ENCODE data around the gene MTF2. TPM values are rescaled to one million over a fixed set of nuclear protein-coding genes. Genes with fewer than 3 reads are reported as not detected.

Gene MTF2
- total and polyA plus RNA-seq, 4 experiments from 2014 or later: 46.5 to 74.0 (median 57.9) TPM

- H3K27me3 Mint-ChIP-seq: peaks cover 8 to 12% of the 10 kb centered on the region in 2 donors
- no peaks in the 10 kb centered on the region for H3K36me3 Mint-ChIP-seq
- intact Hi-C loops (cut with micrococcal nuclease): no loop called here
- no peak overlapping the region for H3K4me3 Mint-ChIP-seq
- CTCF ChIA-PET (ENCODE audit: partially characterized antibody): interaction anchor here (0.8 to 15.5 kb wide), 4 partner anchors 13 to 97 kb away, joined by 3 to 274 read pairs (median 4); no protein-coding TSS in a partner anchor
- no peaks in the 10 kb centered on the region for H3K4me1 ChIP-seq (ENCODE audit: insufficient read depth, low read length)
- no peaks in the 10 kb centered on the region for H3K9me3 ChIP-seq (ENCODE audit: control insufficient read depth in 1 of 2, low read length in 2 of 2)
- POLR2A ChIA-PET (ENCODE audit: partially characterized antibody): interaction anchor here (1.5 kb wide), 1 partner anchor 26 kb away, joined by 3 read pairs; no protein-coding TSS in a partner anchor
- no peaks in the 10 kb centered on the region for H3K4me1 Mint-ChIP-seq
- H3K9me3 Mint-ChIP-seq: peaks cover 0 to 2% (median 0%) of the 10 kb centered on the region in 8 donors
- no peak overlapping the region for H3K4me3 ChIP-seq (ENCODE audit: low read length in 2 of 2)
- no peak overlapping the region for H3K27ac ChIP-seq (ENCODE audit: low read depth, low read length)
- peak in 1 of 5 donors; percentile 18 for DNase-seq
- no peaks in the 10 kb centered on the region for H3K27me3 ChIP-seq (ENCODE audit: insufficient read depth, low read length)
- no peak overlapping the region for H3K27ac Mint-ChIP-seq
- no peaks in the 10 kb centered on the region for H3K36me3 ChIP-seq (ENCODE audit: insufficient read depth, low read length)
Observed at GRCh38 chr1:93056214-93056613, 22.9 kb upstream of the MTF2 start.

GRCh38 chr1:93056649-93057048, 22.4 kb upstream of the MTF2 start:
- H3K27me3 Mint-ChIP-seq: peaks cover 8 to 12% of the 10 kb centered on the region in 2 donors
- intact Hi-C loops (cut with micrococcal nuclease): no loop called here
- POLR2A ChIA-PET (ENCODE audit: partially characterized antibody): interaction anchor here (1.5 kb wide), 1 partner anchor 27 kb away, joined by 3 read pairs; no protein-coding TSS in a partner anchor
- Histone ChIP-seq H3K9me3 (ENCODE audit: control insufficient read depth in 1 of 2, low read length in 2 of 2) (no peaks in the 10 kb centered on the region), H3K27me3 (ENCODE audit: insufficient read depth, low read length) (no peaks in the 10 kb centered on the region), H3K36me3 (ENCODE audit: insufficient read depth, low read length) (no peaks in the 10 kb centered on the region), H3K4me3 (ENCODE audit: low read length in 2 of 2) (no peak overlapping the region), H3K4me1 (ENCODE audit: insufficient read depth, low read length) (no peaks in the 10 kb centered on the region), H3K27ac (ENCODE audit: low read depth, low read length) (no peak overlapping the region)
- no peak overlapping the region for H3K27ac Mint-ChIP-seq
- peaks cover 0 to 2% (median 0%) of the 10 kb centered on the region in 8 donors for H3K9me3 Mint-ChIP-seq
- H3K4me3 Mint-ChIP-seq: no peak overlapping the region
- DNase-seq: no peak
- no peaks in the 10 kb centered on the region for H3K36me3 Mint-ChIP-seq
- H3K4me1 Mint-ChIP-seq: no peaks in the 10 kb centered on the region
- CTCF ChIA-PET (ENCODE audit: partially characterized antibody): interaction anchor here (0.8 to 15.5 kb wide), 4 partner anchors 14 to 97 kb away, joined by 3 to 274 read pairs (median 4); no protein-coding TSS in a partner anchor

- Histone ChIP-seq H3K27me3 (ENCODE audit: insufficient read depth, low read length) (no peaks in the 10 kb centered on the region), H3K36me3 (ENCODE audit: insufficient read depth, low read length) (no peaks in the 10 kb centered on the region), H3K4me3 (ENCODE audit: low read length in 2 of 2) (no peak overlapping the region), H3K27ac (ENCODE audit: low read depth, low read length) (no peak overlapping the region), H3K9me3 (ENCODE audit: control insufficient read depth in 1 of 2, low read length in 2 of 2) (no peaks in the 10 kb centered on the region), H3K4me1 (ENCODE audit: insufficient read depth, low read length) (no peaks in the 10 kb centered on the region)
- ChIA-PET POLR2A (ENCODE audit: partially characterized antibody) (interaction anchor here (0.6 to 1.8 kb wide), 7 partner anchors 17 to 102 kb away, joined by 3 to 10 read pairs (median 3); partner anchors contain the start of gene MTF2), CTCF (ENCODE audit: partially characterized antibody) (interaction anchor here (0.6 to 15.5 kb wide), 30 partner anchors 9 to 316 kb away, joined by 3 to 274 read pairs (median 4); partner anchors contain the start of genes DIPK1A, EVI5 and MTF2)
- Mint-ChIP-seq H3K27me3 (peaks cover 12 to 20% of the 10 kb centered on the region in 2 donors), H3K4me3 (no peak overlapping the region), H3K27ac (no peak overlapping the region), H3K36me3 (no peaks in the 10 kb centered on the region), H3K4me1 (peaks cover 0 to 5% (median 4%) of the 10 kb centered on the region in 4 donors), H3K9me3 (no peaks in the 10 kb centered on the region)
- peak; percentile 43 to 57 (median 49) for DNase-seq
- intact Hi-C loops (cut with micrococcal nuclease): loop anchor here (1.0 kb wide), 2 partner anchors 41 to 203 kb away; no protein-coding TSS in a partner anchor
Observed at GRCh38 chr1:93061895-93062792, 16.9 kb upstream of the MTF2 start.

GRCh38 chr1:93076268-93076667, 2.8 kb upstream of the MTF2 start:
- Mint-ChIP-seq H3K4me1 (peaks cover 10 to 32% (median 21%) of the 10 kb centered on the region in 4 donors), H3K4me3 (peak overlapping the region in 1 of 8 donors; percentile 31), H3K27me3 (no peaks in the 10 kb centered on the region), H3K36me3 (peaks cover 0 to 17% of the 10 kb centered on the region in 2 donors), H3K27ac (no peak overlapping the region), H3K9me3 (peaks cover 0 to 2% (median 0%) of the 10 kb centered on the region in 8 donors)
- H3K36me3 ChIP-seq (ENCODE audit: insufficient read depth, low read length): no peaks in the 10 kb centered on the region
- intact Hi-C loops (cut with micrococcal nuclease): loop anchor here (5.0 kb wide), 3 partner anchors 36 to 551 kb away; no protein-coding TSS in a partner anchor
- no peaks in the 10 kb centered on the region for H3K27me3 ChIP-seq (ENCODE audit: insufficient read depth, low read length)
- no peak overlapping the region for H3K27ac ChIP-seq (ENCODE audit: low read depth, low read length)
- no peak overlapping the region for H3K4me3 ChIP-seq (ENCODE audit: low read length in 2 of 2)
- ChIA-PET POLR2A (ENCODE audit: partially characterized antibody) (no interaction called here), CTCF (ENCODE audit: partially characterized antibody) (no interaction called here)
- no peaks in the 10 kb centered on the region for H3K9me3 ChIP-seq (ENCODE audit: control insufficient read depth in 1 of 2, low read length in 2 of 2)
- peaks cover 23% of the 10 kb centered on the region for H3K4me1 ChIP-seq (ENCODE audit: insufficient read depth, low read length)
- no peak for DNase-seq

- H3K4me3 ChIP-seq (ENCODE audit: low read length in 2 of 2): peak overlapping the region in 1 of 2 donors; percentile 97
- H3K27ac Mint-ChIP-seq: peak overlapping the region; percentile 94 to 100 (median 95)
- no peaks in the 10 kb centered on the region for H3K36me3 ChIP-seq (ENCODE audit: insufficient read depth, low read length)
- peaks cover 17 to 49% (median 31%) of the 10 kb centered on the region in 4 donors for H3K4me1 Mint-ChIP-seq
- POLR2A ChIA-PET (ENCODE audit: partially characterized antibody): interaction anchor here (0.7 to 4.3 kb wide), 30 partner anchors 9 to 801 kb away, joined by 3 to 53 read pairs (median 5); partner anchors contain the start of genes DIPK1A, DNTTIP2, DR1 and FNBP1L
- H3K36me3 Mint-ChIP-seq: peaks cover 6 to 23% of the 10 kb centered on the region in 2 donors
- H3K9me3 ChIP-seq (ENCODE audit: control insufficient read depth in 1 of 2, low read length in 2 of 2): no peaks in the 10 kb centered on the region
- intact Hi-C loops (cut with micrococcal nuclease): loop anchor here (2.0 to 5.0 kb wide), 4 partner anchors 34 to 549 kb away; partner anchors contain the start of gene DIPK1A
- no peaks in the 10 kb centered on the region for H3K27me3 Mint-ChIP-seq
- H3K4me1 ChIP-seq (ENCODE audit: insufficient read depth, low read length): peaks cover 41% of the 10 kb centered on the region
- DNase-seq: peak in 2 of 5 donors; percentile 4 to 12
- no peaks in the 10 kb centered on the region for H3K9me3 Mint-ChIP-seq
- H3K4me3 Mint-ChIP-seq: peak overlapping the region; percentile 92 to 99 (median 98)
- H3K27ac ChIP-seq (ENCODE audit: low read depth, low read length): peak overlapping the region; percentile 96
- H3K27me3 ChIP-seq (ENCODE audit: insufficient read depth, low read length): no peaks in the 10 kb centered on the region
- CTCF ChIA-PET (ENCODE audit: partially characterized antibody): interaction anchor here (0.8 to 4.4 kb wide), 7 partner anchors 13 to 766 kb away, joined by 3 to 24 read pairs (median 7); partner anchors contain the start of gene RPL5
Observed at GRCh38 chr1:93078203-93078602, 880 bp upstream of the MTF2 start.

GRCh38 chr1:93078638-93078985, 471 bp upstream of the MTF2 start:
- ChIA-PET CTCF (ENCODE audit: partially characterized antibody) (interaction anchor here (0.8 to 4.4 kb wide), 8 partner anchors 12 to 766 kb away, joined by 3 to 24 read pairs (median 6); partner anchors contain the start of gene RPL5), POLR2A (ENCODE audit: partially characterized antibody) (interaction anchor here (0.7 to 4.3 kb wide), 32 partner anchors 10 to 801 kb away, joined by 3 to 53 read pairs (median 4); partner anchors contain the start of genes DIPK1A, DNTTIP2, DR1 and FNBP1L)
- Mint-ChIP-seq H3K4me3 (peak overlapping the region; percentile 92 to 99 (median 98)), H3K27ac (peak overlapping the region; percentile 94 to 100 (median 95)), H3K36me3 (peaks cover 10 to 28% of the 10 kb centered on the region in 2 donors), H3K9me3 (no peaks in the 10 kb centered on the region), H3K4me1 (peaks cover 20 to 53% (median 35%) of the 10 kb centered on the region in 4 donors), H3K27me3 (no peaks in the 10 kb centered on the region)
- Histone ChIP-seq H3K27me3 (ENCODE audit: insufficient read depth, low read length) (no peaks in the 10 kb centered on the region), H3K4me3 (ENCODE audit: low read length in 2 of 2) (peak overlapping the region; percentile 97), H3K36me3 (ENCODE audit: insufficient read depth, low read length) (no peaks in the 10 kb centered on the region), H3K9me3 (ENCODE audit: control insufficient read depth in 1 of 2, low read length in 2 of 2) (no peaks in the 10 kb centered on the region), H3K27ac (ENCODE audit: low read depth, low read length) (peak overlapping the region; percentile 96), H3K4me1 (ENCODE audit: insufficient read depth, low read length) (peaks cover 45% of the 10 kb centered on the region)
- DNase-seq: no peak
- intact Hi-C loops (cut with micrococcal nuclease): loop anchor here (2.0 to 5.0 kb wide), 4 partner anchors 34 to 549 kb away; partner anchors contain the start of gene DIPK1A

All from CD4-positive, alpha-beta memory T cell (primary cell).